Nephron (organoid): ENCODE data around the gene CELF1.
A peak's percentile ranks its signal among the peaks of the same experiment; 100 is the strongest.

Experiments
- H3K27ac Mint-ChIP-seq, 3 experiments: 2 replicates each; pipeline ENCODE4 v1.8.0; 2020; ENCODE audit warnings: mixed read lengths in 3 of 3, mild to moderate bottlenecking in 2 of 3, moderate library complexity in 1 of 3
- H3K27me3 Mint-ChIP-seq: 2 replicates; pipeline ENCODE4 v1.8.0; 2021; ENCODE audit warnings: low read depth, mild to moderate bottlenecking, moderate library complexity, mixed read lengths
- H3K36me3 Mint-ChIP-seq: 2 replicates; pipeline ENCODE4 v1.8.0; 2020; ENCODE audit warnings: low read depth, mixed read lengths
- H3K4me1 Mint-ChIP-seq: 2 replicates; pipeline ENCODE4 v1.8.0; 2020; ENCODE audit warnings: mixed read lengths
- H3K4me3 Mint-ChIP-seq, 3 experiments: 2 replicates each; pipeline ENCODE4 v1.8.0; 2020; ENCODE audit warnings: mild to moderate bottlenecking in 3 of 3, mixed read lengths in 3 of 3, moderate library complexity in 2 of 3
- H3K9me3 Mint-ChIP-seq: 2 replicates; pipeline ENCODE4 v1.8.0; 2020; ENCODE audit warnings: mixed read lengths
- TF ChIP-seq, protein P1 (sequence below), 3 experiments: fragments of 200-600 bp; sonication (generic); IDR thresholded peaks; one replicate each; pipeline ENCODE4 v1.5.0; 2021; ENCODE audit warnings: antibody characterized with exemption in 3 of 3; ENCODE audit not compliant: unreplicated experiment in 3 of 3

Gene CELF1

GRCh38 chr11:47552566-47553405 lies at the start of gene CELF1:
Gene CELF1, minus strand, starts transcription at chr11:47553132. Its CDS starts 53,609 bp downstream, at chr11:47499523.
- Mint-ChIP-seq H3K36me3 (peaks cover 14% of the 10 kb centered on the region), H3K9me3 (no peaks in the 10 kb centered on the region), H3K27ac (peak within 1 kb of the TSS; percentile 92 to 99 (median 97)), H3K4me3 (peak within 1 kb of the TSS; percentile 99 to 100 (median 99)), H3K4me1 (peaks cover 29% of the 10 kb centered on the region), H3K27me3 (no peaks in the 10 kb centered on the region)
- TF ChIP-seq, protein P1, sequence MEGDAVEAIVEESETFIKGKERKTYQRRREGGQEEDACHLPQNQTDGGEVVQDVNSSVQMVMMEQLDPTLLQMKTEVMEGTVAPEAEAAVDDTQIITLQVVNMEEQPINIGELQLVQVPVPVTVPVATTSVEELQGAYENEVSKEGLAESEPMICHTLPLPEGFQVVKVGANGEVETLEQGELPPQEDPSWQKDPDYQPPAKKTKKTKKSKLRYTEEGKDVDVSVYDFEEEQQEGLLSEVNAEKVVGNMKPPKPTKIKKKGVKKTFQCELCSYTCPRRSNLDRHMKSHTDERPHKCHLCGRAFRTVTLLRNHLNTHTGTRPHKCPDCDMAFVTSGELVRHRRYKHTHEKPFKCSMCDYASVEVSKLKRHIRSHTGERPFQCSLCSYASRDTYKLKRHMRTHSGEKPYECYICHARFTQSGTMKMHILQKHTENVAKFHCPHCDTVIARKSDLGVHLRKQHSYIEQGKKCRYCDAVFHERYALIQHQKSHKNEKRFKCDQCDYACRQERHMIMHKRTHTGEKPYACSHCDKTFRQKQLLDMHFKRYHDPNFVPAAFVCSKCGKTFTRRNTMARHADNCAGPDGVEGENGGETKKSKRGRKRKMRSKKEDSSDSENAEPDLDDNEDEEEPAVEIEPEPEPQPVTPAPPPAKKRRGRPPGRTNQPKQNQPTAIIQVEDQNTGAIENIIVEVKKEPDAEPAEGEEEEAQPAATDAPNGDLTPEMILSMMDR (IDR thresholded peaks at IDR 0.05; ENCODE audit: unreplicated experiment in 3 of 3) = peak; percentile 96 to 99 (median 97)

GRCh38 chr11:47599902-47600301 lies 47.0 kb upstream of the CELF1 start:
- Mint-ChIP-seq H3K4me1 (peaks cover 5% of the 10 kb centered on the region), H3K36me3 (no peaks in the 10 kb centered on the region), H3K27me3 (peaks cover 14% of the 10 kb centered on the region), H3K27ac (no peak overlapping the region), H3K9me3 (no peaks in the 10 kb centered on the region), H3K4me3 (no peak overlapping the region)
- TF ChIP-seq, protein P1 (IDR thresholded peaks at IDR 0.05; ENCODE audit: unreplicated experiment in 3 of 3) = no peak

- Mint-ChIP-seq H3K36me3 (no peaks in the 10 kb centered on the region), H3K4me1 (peaks cover 21% of the 10 kb centered on the region), H3K27me3 (peaks cover 33% of the 10 kb centered on the region), H3K27ac (no peak overlapping the region), H3K4me3 (peak overlapping the region in 1 of 3 experiments; percentile 19), H3K9me3 (no peaks in the 10 kb centered on the region)
- TF ChIP-seq, protein P1 (IDR thresholded peaks at IDR 0.05; ENCODE audit: unreplicated experiment in 3 of 3) = no peak
These were observed 43.0 kb upstream of the CELF1 start for GRCh38 chr11:47595967-47596366.

DNA sequence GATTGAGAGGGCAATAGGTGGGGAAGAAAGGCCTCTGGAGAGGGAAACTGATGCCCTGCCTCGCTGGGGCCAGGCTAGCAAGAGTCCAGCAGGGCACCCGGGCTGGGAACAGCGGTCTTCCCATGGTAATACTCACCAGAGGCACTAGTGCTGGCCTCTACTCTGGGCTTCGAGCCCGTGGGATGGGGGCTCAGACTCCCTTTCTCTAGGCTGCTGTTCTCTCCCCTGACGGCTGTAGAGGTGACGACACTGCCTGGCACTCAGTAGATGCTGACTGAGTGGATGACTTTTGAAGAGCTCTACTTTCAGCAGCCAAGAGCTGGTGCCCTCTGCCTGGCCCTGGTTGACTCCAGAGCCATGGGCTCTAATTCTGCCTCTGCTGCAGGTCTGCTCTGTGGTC lies 42.1 kb upstream of the CELF1 start:
- H3K27ac Mint-ChIP-seq = no peak overlapping the region
- peaks cover 32% of the 10 kb centered on the region for H3K27me3 Mint-ChIP-seq
- TF ChIP-seq, protein P1 (IDR thresholded peaks at IDR 0.05; ENCODE audit: unreplicated experiment in 3 of 3) = no peak
- H3K36me3 Mint-ChIP-seq = no peaks in the 10 kb centered on the region
- peaks cover 21% of the 10 kb centered on the region for H3K4me1 Mint-ChIP-seq
- no peaks in the 10 kb centered on the region for H3K9me3 Mint-ChIP-seq
- peak overlapping the region in 2 of 3 experiments; percentile 75 to 76 for H3K4me3 Mint-ChIP-seq

DNA sequence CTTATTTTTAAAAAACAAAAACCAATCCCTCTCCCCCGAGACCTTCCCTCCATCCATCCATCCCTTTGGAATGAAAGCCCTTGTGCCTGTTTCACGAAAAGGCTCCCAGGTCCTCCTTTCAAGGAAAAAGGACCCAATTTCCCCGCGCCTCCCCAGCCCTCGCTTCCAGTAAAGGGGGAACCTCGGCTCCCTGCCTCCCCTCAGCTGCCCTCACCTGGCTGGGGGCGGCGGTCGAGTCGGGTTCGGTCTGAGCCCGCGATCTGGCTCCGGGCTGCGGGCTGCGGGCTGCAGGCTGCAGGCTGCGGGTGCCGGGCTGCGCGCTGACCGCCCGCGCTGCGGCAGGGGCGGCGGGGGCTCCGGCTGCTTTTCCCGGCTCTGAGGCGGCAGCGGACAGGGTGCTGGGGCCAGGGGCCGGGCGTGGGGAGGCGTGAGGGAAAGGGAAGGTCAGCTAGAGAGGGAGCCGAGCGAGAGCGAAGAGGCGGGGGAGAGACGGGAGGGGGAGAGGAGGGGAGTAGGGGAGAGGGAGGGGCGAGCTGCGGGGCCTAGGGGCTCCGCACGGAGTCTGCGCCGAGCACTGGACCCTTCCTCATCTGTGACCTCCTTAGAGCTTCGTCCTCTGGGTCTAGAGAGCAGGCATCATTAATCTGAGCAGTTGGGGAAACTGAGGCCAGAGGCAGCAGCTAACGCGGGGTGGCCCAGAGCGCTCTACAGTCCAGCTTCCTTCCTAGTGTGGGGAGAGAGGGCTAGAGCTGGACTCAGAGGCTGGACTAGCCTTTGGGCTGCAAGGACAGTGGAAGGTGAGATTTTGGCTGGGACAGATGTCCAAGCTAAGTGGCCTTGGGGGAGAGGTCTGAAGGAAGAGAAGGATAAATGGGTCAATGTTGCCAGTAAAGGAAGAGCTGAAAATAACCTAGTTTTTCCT lies 41.3 kb upstream of the CELF1 start, which contains the start of gene C1QTNF4:
TSS of gene C1QTNF4 (minus strand) at position 478 of the 922 bp plus-strand sequence. CDS start 3,601 bp downstream, outside the sequence.
- Mint-ChIP-seq H3K27me3 (peaks cover 28% of the 10 kb centered on the region), H3K4me1 (peaks cover 18% of the 10 kb centered on the region), H3K27ac (no peak within 1 kb of the TSS), H3K4me3 (peak within 1 kb of the TSS; percentile 79 to 84 (median 82)), H3K36me3 (peaks cover under 1% of the 10 kb centered on the region), H3K9me3 (no peaks in the 10 kb centered on the region)
- TF ChIP-seq, protein P1 (IDR thresholded peaks at IDR 0.05; ENCODE audit: unreplicated experiment in 3 of 3) = no peak
